K562 (cell line): ENCODE measurements around the gene PHLDB3. TPM values are rescaled to one million over a fixed set of nuclear protein-coding genes. Genes with fewer than 3 reads are reported as not detected.

ENCODE experiments used
- ARHGAP35 ChIP-seq: fragments of 450-650 bp; IDR thresholded peaks from 2 replicates; pipeline ENCODE4 v1.6.1; 2018; ENCODE audit not compliant: partially characterized antibody
- BMI1 ChIP-seq: fragments of 150-350 bp; IDR thresholded peaks from 2 replicates; pipeline ENCODE4 v1.6.1; 2014; ENCODE audit warnings: low read length
- CTCFL ChIP-seq: IDR thresholded peaks from 2 replicates; pipeline ENCODE4 v1.6.1; 2011; ENCODE audit warnings: borderline replicate concordance, low read depth, mild to moderate bottlenecking, moderate library complexity, low read length; ENCODE audit not compliant: insufficient read depth, poor library complexity, severe bottlenecking
- EP300 ChIP-seq: IDR thresholded peaks from 2 replicates; pipeline ENCODE4 v1.6.1; 2012; ENCODE audit warnings: low read length, improper control_type of control experiment
- FIP1L1 ChIP-seq: fragments of 200-400 bp; formaldehyde crosslinking; IDR thresholded peaks from 2 replicates; pipeline ENCODE4 v1.6.1; 2018; ENCODE audit warnings: mild to moderate bottlenecking, low read depth, low read length; ENCODE audit not compliant: poor library complexity, severe bottlenecking
- FOXM1 ChIP-seq, 2 experiments: fragments of 450-650 bp in 1 of 2; sonication (generic) in 1 of 2; formaldehyde crosslinking in 1 of 2; IDR thresholded peaks; 2 replicates each; pipeline versions ENCODE4 v1.6.1 to v1.9.0; 2017 to 2022; ENCODE audit warnings: low read depth in 2 of 2, mild to moderate bottlenecking in 2 of 2, missing genetic modification reagents in 1 of 2, moderate library complexity in 1 of 2
- GMEB1 ChIP-seq: fragments of 250-450 bp; sonication (Bioruptor Pico); IDR thresholded peaks from 2 replicates; pipeline ENCODE4 v1.4.0; 2020; ENCODE audit warnings: mild to moderate bottlenecking
- NCOR1 ChIP-seq: fragments of 450-650 bp; IDR thresholded peaks from 2 replicates; pipeline ENCODE4 v1.6.1; 2016; ENCODE audit warnings: mild to moderate bottlenecking, moderate library complexity
- U2AF1 ChIP-seq: fragments of 200-400 bp; formaldehyde crosslinking; optimal IDR thresholded peaks from 2 replicates; pipeline ENCODE3; 2017; ENCODE audit warnings: mild to moderate bottlenecking, low read depth, low read length, moderate library complexity
- ZBTB5 ChIP-seq: fragments of 450-650 bp; IDR thresholded peaks from 2 replicates; pipeline ENCODE4 v1.6.1; 2017; ENCODE audit warnings: antibody characterized with exemption
- ZNF12 ChIP-seq: sonication (generic); formaldehyde crosslinking; IDR thresholded peaks from 2 replicates; pipeline ENCODE4 v1.4.0; 2020; ENCODE audit warnings: mild to moderate bottlenecking, missing genetic modification reagents
- ZNF217 ChIP-seq: sonication (generic); formaldehyde crosslinking; IDR thresholded peaks from 2 replicates; pipeline ENCODE4 v1.8.0; 2022; ENCODE audit warnings: mild to moderate bottlenecking, missing genetic modification reagents
- ZNF282 ChIP-seq: sonication (generic); formaldehyde crosslinking; IDR thresholded peaks from 2 replicates; pipeline ENCODE4 v1.8.1; 2023; ENCODE audit warnings: missing genetic modification reagents
- ZNF3 ChIP-seq: fragments of 250-450 bp; sonication (Bioruptor Pico); IDR thresholded peaks from 2 replicates; pipeline ENCODE4 v1.5.0; 2021; ENCODE audit warnings: mild to moderate bottlenecking, moderate library complexity
- polyA plus RNA-seq, 8 experiments: library from polyadenylated mRNA; depleted of rRNA in 4 of 8; stranded (reverse) in 5 of 8; unstranded in 3 of 8; fragments of >200 nt; fragmentation: Nextera tagmentation in 2 of 8; fragmentation: Illumina TruSeq in 1 of 8; extraction: Ambion mirVana in 2 of 8; extraction: Trizol in 1 of 8; gene quantifications; 2 replicates each; pipeline versions ENCODE4 v1.2.1 to v1.2.3, GENCODE V29; 2011 to 2014; ENCODE audit warnings: inconsistent platforms in 1 of 8, missing spikeins in 1 of 8
- total RNA-seq, 7 experiments: library from RNA; depleted of rRNA in 6 of 7; stranded (reverse); fragments of >200 nt in 6 of 7; fragmentation: Illumina TruSeq in 2 of 7; extraction: Trizol in 2 of 7; gene quantifications; 2 replicates each; pipeline versions ENCODE4 v1.2.1 to v1.2.3, GENCODE V29; 2011 to 2021; ENCODE audit warnings: low replicate concordance in 1 of 7
- TF ChIP-seq, protein P1 (sequence below): fragments of 450-650 bp; IDR thresholded peaks from 2 replicates; pipeline ENCODE4 v1.6.1; 2017; ENCODE audit warnings: mild to moderate bottlenecking, moderate library complexity
- TF ChIP-seq, protein P2 (sequence below): IDR thresholded peaks from 3 replicates; pipeline ENCODE4 v1.6.1; 2011; ENCODE audit warnings: borderline replicate concordance, mild to moderate bottlenecking; ENCODE audit not compliant: insufficient read length, insufficient read depth
- TF ChIP-seq, protein P3 (sequence below), 2 experiments: fragments of 450-650 bp in 1 of 2; sonication (generic) in 1 of 2; formaldehyde crosslinking in 1 of 2; IDR thresholded peaks in 1 of 2; conservative IDR thresholded peaks in 1 of 2; 2 replicates each; pipeline versions ENCODE4 v1.6.1 to v1.8.1; 2016 to 2023; ENCODE audit warnings: mild to moderate bottlenecking in 2 of 2, moderate library complexity in 2 of 2, inconsistent platforms in 1 of 2, missing genetic modification reagents in 1 of 2

The PHLDB3 gene
- total and polyA plus RNA-seq, 9 of the 15 experiments (the other 6 are each of a cell fraction or from before 2014, with no cell fraction given): 0.04 to 23.5 (median 3.9) TPM

GRCh38 chr19:43474986-43475705 is 29.4 kb downstream of the PHLDB3 start (continued):
- TF ChIP-seq, protein P1, sequence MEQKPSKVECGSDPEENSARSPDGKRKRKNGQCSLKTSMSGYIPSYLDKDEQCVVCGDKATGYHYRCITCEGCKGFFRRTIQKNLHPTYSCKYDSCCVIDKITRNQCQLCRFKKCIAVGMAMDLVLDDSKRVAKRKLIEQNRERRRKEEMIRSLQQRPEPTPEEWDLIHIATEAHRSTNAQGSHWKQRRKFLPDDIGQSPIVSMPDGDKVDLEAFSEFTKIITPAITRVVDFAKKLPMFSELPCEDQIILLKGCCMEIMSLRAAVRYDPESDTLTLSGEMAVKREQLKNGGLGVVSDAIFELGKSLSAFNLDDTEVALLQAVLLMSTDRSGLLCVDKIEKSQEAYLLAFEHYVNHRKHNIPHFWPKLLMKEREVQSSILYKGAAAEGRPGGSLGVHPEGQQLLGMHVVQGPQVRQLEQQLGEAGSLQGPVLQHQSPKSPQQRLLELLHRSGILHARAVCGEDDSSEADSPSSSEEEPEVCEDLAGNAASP: no peak
- TF ChIP-seq ARHGAP35: no peak
- TF ChIP-seq, protein P2, sequence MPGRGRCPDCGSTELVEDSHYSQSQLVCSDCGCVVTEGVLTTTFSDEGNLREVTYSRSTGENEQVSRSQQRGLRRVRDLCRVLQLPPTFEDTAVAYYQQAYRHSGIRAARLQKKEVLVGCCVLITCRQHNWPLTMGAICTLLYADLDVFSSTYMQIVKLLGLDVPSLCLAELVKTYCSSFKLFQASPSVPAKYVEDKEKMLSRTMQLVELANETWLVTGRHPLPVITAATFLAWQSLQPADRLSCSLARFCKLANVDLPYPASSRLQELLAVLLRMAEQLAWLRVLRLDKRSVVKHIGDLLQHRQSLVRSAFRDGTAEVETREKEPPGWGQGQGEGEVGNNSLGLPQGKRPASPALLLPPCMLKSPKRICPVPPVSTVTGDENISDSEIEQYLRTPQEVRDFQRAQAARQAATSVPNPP: no peak
- no peak for TF ChIP-seq ZBTB5
- no peak for TF ChIP-seq FIP1L1
- no peak for TF ChIP-seq GMEB1 (CRISPR knock-in tag)
- no peak for TF ChIP-seq ZNF3
- TF ChIP-seq ZNF12 (CRISPR knock-in tag): no peak
- TF ChIP-seq, protein P3, sequence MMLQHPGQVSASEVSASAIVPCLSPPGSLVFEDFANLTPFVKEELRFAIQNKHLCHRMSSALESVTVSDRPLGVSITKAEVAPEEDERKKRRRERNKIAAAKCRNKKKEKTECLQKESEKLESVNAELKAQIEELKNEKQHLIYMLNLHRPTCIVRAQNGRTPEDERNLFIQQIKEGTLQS (IDR thresholded peaks at IDR 0.05): no peak
- TF ChIP-seq, protein P3 (CRISPR knock-in tag; conservative IDR thresholded peaks at IDR 0.05): peak; percentile 67; the same call in 1 of the 2 replicates
- no peak for TF ChIP-seq BMI1
- TF ChIP-seq EP300: peak; percentile 4; the same call in 1 of the 2 replicates
- TF ChIP-seq ZNF282 (CRISPR knock-in tag): no peak
- no peak for TF ChIP-seq CTCFL
- 0 out of 2 replicates have a peak, but pooled peaks have one; percentile 9 for TF ChIP-seq NCOR1
- no peak for TF ChIP-seq ZNF217 (CRISPR knock-in tag)
- TF ChIP-seq FOXM1 (IDR thresholded peaks at IDR 0.05; ENCODE audit: low read depth): no peak
- TF ChIP-seq FOXM1 (CRISPR knock-in tag; IDR thresholded peaks at IDR 0.05; ENCODE audit: low read depth): no peak
- no peak for TF ChIP-seq U2AF1
